H1 (cell line): ENCODE data around the gene SCOC. TPM values are rescaled to one million over a fixed set of nuclear protein-coding genes. Genes with fewer than 3 reads are reported as not detected.

Experiments used
- CTCF ChIA-PET: fragments of 300-600 bp; sonication (Branson Sonifier 250); formaldehyde crosslinking; loops from one replicate; lab custom pipeline; 2021; ENCODE audit not compliant: partially characterized antibody; lab: Charles Lee
- POLR2A ChIA-PET: fragments of 300-600 bp; sonication (Branson Sonifier 250); formaldehyde crosslinking; loops from one replicate; lab custom pipeline; 2021; ENCODE audit warnings: inconsistent platforms; ENCODE audit not compliant: partially characterized antibody; lab: Charles Lee
- DNase-seq, 2 experiments: peaks; one replicate each; pipeline versions ENCODE4 v3.0.0 to v3.0.0-alpha.2; 2010 to 2022; ENCODE audit warnings: low spot score in 2 of 2, low read depth in 1 of 2, mixed read lengths in 1 of 2
- FAIRE-seq: peaks from 2 replicates; lab custom pipeline; 2011; peaks lifted over from hg19 to GRCh38; lab: Jason Lieb, UNC
- H2AFZ ChIP-seq: 2 replicates; pipeline ENCODE4 v1.8.1; 2012; ENCODE audit warnings: low read length, inconsistent platforms
- H2AK5ac ChIP-seq: 2 replicates; pipeline ENCODE4 v1.6.1; 2013; ENCODE audit warnings: low read depth, low read length
- H2BK120ac ChIP-seq: replicated peaks from 2 replicates; pipeline ENCODE3; 2013; ENCODE audit warnings: low read depth, low read length, inconsistent platforms
- H2BK12ac ChIP-seq: 2 replicates; pipeline ENCODE4 v1.6.1; 2013; ENCODE audit warnings: low read depth, low read length
- H2BK15ac ChIP-seq: 2 replicates; pipeline ENCODE4 v1.6.1; 2013; ENCODE audit warnings: low read length
- H2BK20ac ChIP-seq: 2 replicates; pipeline ENCODE4 v1.6.1; 2013; ENCODE audit warnings: low read length
- H2BK5ac ChIP-seq: 2 replicates; pipeline ENCODE4 v1.6.1; 2013; ENCODE audit warnings: low read depth, low read length
- H3K14ac ChIP-seq: 2 replicates; pipeline ENCODE4 v1.6.1; 2013; ENCODE audit warnings: inconsistent platforms; ENCODE audit not compliant: insufficient read length
- H3K18ac ChIP-seq: 2 replicates; pipeline ENCODE4 v1.6.1; 2013; ENCODE audit warnings: low read length; ENCODE audit errors: extremely low read depth
- H3K23ac ChIP-seq: 2 replicates; pipeline ENCODE4 v1.6.1; 2013; ENCODE audit warnings: inconsistent platforms; ENCODE audit not compliant: insufficient read length
- H3K23me2 ChIP-seq: 2 replicates; pipeline ENCODE4 v1.6.1; 2013; ENCODE audit warnings: low read depth, low read length
- H3K27ac ChIP-seq: 2 replicates; pipeline ENCODE4 v1.6.1; 2011; ENCODE audit warnings: low read depth, low read length, inconsistent platforms
- H3K27me3 ChIP-seq, 4 experiments: replicated peaks in 1 of 4; 1 replicate in 1 of 4; 2 replicates in 3 of 4; pipeline versions ENCODE4 v1.6.1 to v1.8.1; 2011 to 2013; ENCODE audit warnings: low read length in 3 of 4, mild to moderate bottlenecking in 3 of 4, inconsistent platforms in 2 of 4, mixed read lengths in 2 of 4, moderate library complexity in 1 of 4; ENCODE audit not compliant: control insufficient read depth in 3 of 4, insufficient read depth in 3 of 4; ENCODE audit errors: extremely low read depth in 1 of 4
- H3K36me3 ChIP-seq, 4 experiments: 2 replicates each; pipeline versions ENCODE4 v1.6.1 to v1.8.1; 2011 to 2013; ENCODE audit warnings: mild to moderate bottlenecking in 4 of 4, low read length in 3 of 4, moderate library complexity in 2 of 4, control low read depth in 1 of 4, inconsistent platforms in 1 of 4; ENCODE audit not compliant: insufficient read depth in 4 of 4, control insufficient read depth in 2 of 4
- H3K4ac ChIP-seq: replicated peaks from 2 replicates; pipeline ENCODE3; 2013; ENCODE audit warnings: low read length, low read depth, mixed read lengths, inconsistent platforms; ENCODE audit not compliant: insufficient read length
- H3K4me1 ChIP-seq, 4 experiments: replicated peaks in 1 of 4; 1 replicate in 1 of 4; 2 replicates in 3 of 4; pipeline versions ENCODE4 v1.6.1 to v1.8.1; 2011 to 2013; ENCODE audit warnings: low read length in 3 of 4, inconsistent platforms in 2 of 4, mixed read lengths in 1 of 4; ENCODE audit not compliant: insufficient read depth in 4 of 4, control insufficient read depth in 3 of 4
- H3K4me2 ChIP-seq, 2 experiments: 2 replicates each; pipeline versions ENCODE4 v1.6.1 to v1.8.1; 2011 to 2013; ENCODE audit warnings: low read depth in 2 of 2, low read length in 2 of 2, control low read depth in 1 of 2, inconsistent platforms in 1 of 2, mild to moderate bottlenecking in 1 of 2; ENCODE audit not compliant: insufficient read depth in 1 of 2
- H3K4me3 ChIP-seq, 4 experiments: fragments of 200-600, 300-600 bp in 1 of 4; sonication (generic), shearing (Covaris generic), sonication (Bioruptor Twin) in 1 of 4; 2 replicates each; pipeline versions ENCODE4 v1.5.1 to v1.8.1; 2011 to 2016; ENCODE audit warnings: low read length in 4 of 4, low read depth in 3 of 4, control low read depth in 2 of 4, inconsistent platforms in 2 of 4, mild to moderate bottlenecking in 2 of 4, mixed read lengths in 1 of 4, moderate library complexity in 1 of 4; ENCODE audit not compliant: insufficient read depth in 2 of 4; ENCODE audit errors: extremely low read depth in 1 of 4
- H3K56ac ChIP-seq: replicated peaks from 2 replicates; pipeline ENCODE3; 2013; ENCODE audit warnings: low read depth, mild to moderate bottlenecking, mixed read lengths, low read length, inconsistent platforms; ENCODE audit not compliant: insufficient read length
- H3K79me1 ChIP-seq: 2 replicates; pipeline ENCODE4 v1.6.1; 2013; ENCODE audit warnings: low read depth, low read length, control low read depth
- H3K79me2 ChIP-seq, 2 experiments: 2 replicates each; pipeline versions ENCODE4 v1.6.1 to v1.8.1; 2012 to 2013; ENCODE audit warnings: low read length in 2 of 2, mild to moderate bottlenecking in 2 of 2, inconsistent platforms in 1 of 2; ENCODE audit not compliant: insufficient read depth in 2 of 2, control insufficient read depth in 1 of 2
- H3K9ac ChIP-seq, 4 experiments: replicated peaks in 1 of 4; 1 replicate in 1 of 4; 2 replicates in 3 of 4; pipeline versions ENCODE4 v1.6.1 to v1.8.1; 2011 to 2013; ENCODE audit warnings: low read depth in 3 of 4, low read length in 3 of 4, control low read depth in 2 of 4, mild to moderate bottlenecking in 2 of 4, moderate library complexity in 2 of 4, inconsistent platforms in 1 of 4; ENCODE audit errors: extremely low read depth in 1 of 4
- H3K9me3 ChIP-seq, 2 experiments: 2 replicates each; pipeline versions ENCODE4 v1.6.1 to v1.8.1; 2012 to 2013; ENCODE audit warnings: mild to moderate bottlenecking in 2 of 2, moderate library complexity in 2 of 2, control low read depth in 1 of 2, inconsistent platforms in 1 of 2, low read depth in 1 of 2, low read length in 1 of 2, mixed read lengths in 1 of 2; ENCODE audit not compliant: insufficient read depth in 2 of 2
- H4K20me1 ChIP-seq, 2 experiments: replicated peaks in 1 of 2; 2 replicates each; pipeline versions ENCODE3 to v1.8.1; 2011 to 2013; ENCODE audit warnings: inconsistent platforms in 2 of 2, low read length in 2 of 2, mild to moderate bottlenecking in 1 of 2; ENCODE audit not compliant: insufficient read depth in 2 of 2, control insufficient read depth in 1 of 2
- H4K5ac ChIP-seq: 2 replicates; pipeline ENCODE4 v1.6.1; 2013; ENCODE audit warnings: low read length, low read depth, mixed read lengths, inconsistent platforms; ENCODE audit not compliant: insufficient read length
- H4K8ac ChIP-seq: 2 replicates; pipeline ENCODE4 v1.8.0; 2013; ENCODE audit warnings: mild to moderate bottlenecking, moderate library complexity, low read length, inconsistent platforms; ENCODE audit not compliant: insufficient read depth; ENCODE audit errors: extremely low read depth
- H4K91ac ChIP-seq: replicated peaks from 2 replicates; pipeline ENCODE3; 2013; ENCODE audit warnings: low read length, mixed read lengths, inconsistent platforms; ENCODE audit not compliant: insufficient read length
- BRCA1 ChIP-seq: IDR thresholded peaks from 2 replicates; pipeline ENCODE4 v1.6.1; 2012; ENCODE audit warnings: low read depth, low read length, improper control_type of control experiment
- CBX5 ChIP-seq: fragments of 300-800, 300-1000 bp; sonication (generic); IDR thresholded peaks from 2 replicates; pipeline ENCODE4 v1.7.1; 2016; ENCODE audit warnings: antibody characterized with exemption, low read length, low read depth
- EGR1 ChIP-seq: IDR thresholded peaks from 2 replicates; pipeline ENCODE4 v1.6.1; 2011; ENCODE audit warnings: low read depth, low read length, borderline replicate concordance
- HDAC6 ChIP-seq: IDR thresholded peaks from one replicate; pipeline ENCODE4 v1.7.1; 2012; ENCODE audit warnings: low read depth, mild to moderate bottlenecking, inconsistent platforms, low read length, moderate library complexity
- MAFK ChIP-seq: IDR thresholded peaks from 2 replicates; pipeline ENCODE4 v1.6.1; 2012; ENCODE audit warnings: low read depth, mild to moderate bottlenecking, improper control_type of control experiment, low read length
- RAD21 ChIP-seq, 2 experiments: IDR thresholded peaks in 1 of 2; conservative IDR thresholded peaks in 1 of 2; 2 replicates each; pipeline ENCODE4 v1.6.1; 2011; ENCODE audit warnings: low read depth in 2 of 2, low read length in 2 of 2, improper control_type of control experiment in 1 of 2, inconsistent platforms in 1 of 2, mild to moderate bottlenecking in 1 of 2, moderate library complexity in 1 of 2
- SAP30 ChIP-seq: fragments of 300-600 bp; sonication (generic); IDR thresholded peaks from 2 replicates; pipeline ENCODE4 v1.7.1; 2012; ENCODE audit warnings: low read length, moderate library complexity, mild to moderate bottlenecking, inconsistent platforms; ENCODE audit not compliant: insufficient read depth, insufficient replicate concordance
- WGBS, 2 experiments: shearing (Covaris generic) in 1 of 2; methylation state at CpG; one replicate each; pipeline versions ENCODE4 v1.1.6 to v1.1.7; 2013 to 2015; ENCODE audit warnings: low lambda C conversion rate in 2 of 2, mixed read lengths in 2 of 2, inconsistent platforms in 1 of 2, low coverage in 1 of 2, missing lambda C conversion rate in 1 of 2; ENCODE audit not compliant: insufficient replicate concordance in 2 of 2, insufficient coverage in 1 of 2, insufficient read length in 1 of 2; ENCODE audit errors: extremely low coverage in 1 of 2, missing lambda C conversion rate in 1 of 2; 5-methylcytosine and 5-hydroxymethylcytosine counted together
- polyA plus RNA-seq, 7 experiments: library from polyadenylated mRNA; depleted of rRNA in 3 of 7; stranded (reverse) in 5 of 7; unstranded in 2 of 7; fragments of >200 nt in 5 of 7; fragments of 200-250 nt in 2 of 7; gene quantifications; 1 replicate in 5 of 7; 2 replicates in 1 of 7; 4 replicates in 1 of 7; pipeline versions ENCODE4 v1.2.1 to v1.2.3, GENCODE V29; 2011 to 2013; ENCODE audit warnings: missing spikeins in 2 of 7, mixed read lengths in 2 of 7
- total RNA-seq: library from RNA; stranded (reverse); fragmentation: NEBNext Ultra II Directional; extraction: Animal tissue kit (Norgen Biotek cat#: 25700); gene quantifications from 2 replicates; pipeline ENCODE4 v1.2.1, GENCODE V29; 2021

Gene SCOC
- total and polyA plus RNA-seq, 2 of the 8 experiments (the other 6 are each of a cell fraction or from before 2014, with no cell fraction given), result 12.1 to 33.4 TPM

GRCh38 chr4:140353786-140354185, 19.7 kb upstream of the SCOC start:
- Histone ChIP-seq H2BK120ac (no peak overlapping the region), H3K18ac (no peak overlapping the region; the same call in 1 of the 2 replicates), H3K23ac (no peak overlapping the region), H4K20me1 (no peaks in the 10 kb centered on the region), H2AFZ (0 out of 2 replicates have a peak overlapping the region, but pooled peaks have one; percentile 9), H3K27me3 (peaks cover 0 to 2% (median under 1%) of the 10 kb centered on the region in 4 experiments; a peak in 3 of 7 replicates), H2AK5ac (no peak overlapping the region), H3K27ac (no peak overlapping the region), H3K14ac (no peak overlapping the region), H4K5ac (no peak overlapping the region), H2BK5ac (no peak overlapping the region), H2BK15ac (no peak overlapping the region), H3K36me3 (no peaks in the 10 kb centered on the region), H3K4me2 (no peak overlapping the region), H3K9me3 (no peaks in the 10 kb centered on the region), H3K4me1 (peaks cover 0 to 8% (median 4%) of the 10 kb centered on the region in 4 experiments; a peak in 3 of 7 replicates), H3K4ac (no peak overlapping the region), H3K4me3 (no peak overlapping the region), H2BK20ac (no peak overlapping the region), H4K8ac (no peak overlapping the region), H3K79me2 (no peaks in the 10 kb centered on the region), H2BK12ac (no peak overlapping the region), H3K56ac (no peak overlapping the region), H3K79me1 (no peaks in the 10 kb centered on the region), H3K23me2 (0 out of 2 replicates have a peak, but pooled peaks cover 3% of the 10 kb centered on the region), H3K9ac (no peak overlapping the region), H4K91ac (no peak overlapping the region)
- TF ChIP-seq HDAC6 (no peak), RAD21 (IDR thresholded peaks at IDR 0.05 in 1 of 2, conservative IDR thresholded peaks at IDR 0.05 in 1 of 2; ENCODE audit: low read depth in 2 of 2, low read length in 2 of 2) (no peak), SAP30 (no peak), MAFK (no peak), BRCA1 (no peak), CBX5 (no peak), EGR1 (no peak)
- 90% methylated on average over 6 of the region's 6 CpGs; no CpG with 5 or more reads in 1 of the 2 experiments for WGBS, 2 experiments
- ChIA-PET CTCF (interaction anchor here (0.6 to 1.9 kb wide), 4 partner anchors 10 to 64 kb away, joined by 3 to 6 read pairs (median 3); no protein-coding TSS in a partner anchor), POLR2A (interaction anchor here (1.0 to 2.0 kb wide), 3 partner anchors 20 to 170 kb away, joined by 3 to 4 read pairs (median 3); partner anchors contain the start of genes ELMOD2 and SCOC)
- no peak for FAIRE-seq
- no peak for DNase-seq
